Activated naive CD4-positive, alpha-beta T cell treated with anti-CD3 and anti-CD28 coated beads, Interleukin-2, amount 10 ng/mL, durations not matched to agents 7 days and 5 days (primary cell): ENCODE data around the gene DSC1.
"Not testable (repeated sequence)": the region's sequence is repeated elsewhere in the genome, so short reads cannot be mapped to it uniquely, and the experiment has no call there.

ENCODE experiments used
- CTCF ChIA-PET: fragments of 350-600 bp; sonication (Branson Sonifier 250); formaldehyde crosslinking; loops from one replicate; lab custom pipeline; 2021; ENCODE audit warnings: antibody characterized with exemption; lab: Charles Lee
- DNase-seq: peaks from one replicate; pipeline ENCODE4 v3.0.0-alpha.2; 2020
- H3K27ac Mint-ChIP-seq: one replicate; pipeline ENCODE4 v1.8.0; 2021; ENCODE audit warnings: mild to moderate bottlenecking, moderate library complexity, mixed read lengths
- H3K27me3 Mint-ChIP-seq: one replicate; pipeline ENCODE4 v1.8.0; 2021; ENCODE audit warnings: mild to moderate bottlenecking, mixed read lengths
- H3K36me3 Mint-ChIP-seq: one replicate; pipeline ENCODE4 v1.8.0; 2021; ENCODE audit warnings: mixed read lengths
- H3K4me1 Mint-ChIP-seq: one replicate; pipeline ENCODE4 v1.8.0; 2021; ENCODE audit warnings: mixed read lengths
- H3K4me3 Mint-ChIP-seq: one replicate; pipeline ENCODE4 v1.8.0; 2021; ENCODE audit warnings: mild to moderate bottlenecking, moderate library complexity, mixed read lengths
- H3K9me3 Mint-ChIP-seq: one replicate; pipeline ENCODE4 v1.8.0; 2021; ENCODE audit warnings: mixed read lengths

DSC1 gene

GRCh38 chr18:31192086-31192776 lies 29.6 kb upstream of the DSC1 start:
- no peaks in the 10 kb centered on the region for H3K27me3 Mint-ChIP-seq
- peaks cover 3% of the 10 kb centered on the region for H3K9me3 Mint-ChIP-seq
- H3K4me3 Mint-ChIP-seq, result no peak overlapping the region
- no peak for DNase-seq
- H3K27ac Mint-ChIP-seq, result no peak overlapping the region
- CTCF ChIA-PET, result no interaction called here
- H3K4me1 Mint-ChIP-seq, result no peaks in the 10 kb centered on the region
- H3K36me3 Mint-ChIP-seq, result no peaks in the 10 kb centered on the region

GRCh38 chr18:31190919-31191318 lies 28.3 kb upstream of the DSC1 start:
- CTCF ChIA-PET, result no interaction called here
- no peak for DNase-seq
- Mint-ChIP-seq H3K4me1 (no peaks in the 10 kb centered on the region), H3K27me3 (no peaks in the 10 kb centered on the region), H3K36me3 (no peaks in the 10 kb centered on the region), H3K9me3 (peaks cover 3% of the 10 kb centered on the region), H3K27ac (no peak overlapping the region), H3K4me3 (no peak overlapping the region)

GRCh38 chr18:31189757-31190156 lies 27.1 kb upstream of the DSC1 start:
- Mint-ChIP-seq H3K27me3 (no peaks in the 10 kb centered on the region), H3K27ac (no peak overlapping the region), H3K4me1 (no peaks in the 10 kb centered on the region), H3K36me3 (no peaks in the 10 kb centered on the region), H3K9me3 (peaks cover under 1% of the 10 kb centered on the region), H3K4me3 (no peak overlapping the region)
- DNase-seq, result no peak
- CTCF ChIA-PET, result interaction anchor here (0.6 kb wide), 1 partner anchor 350 kb away, joined by 4 read pairs; no protein-coding TSS in a partner anchor

GRCh38 chr18:31185186-31185950 lies 22.7 kb upstream of the DSC1 start:
- H3K36me3 Mint-ChIP-seq, result no peaks in the 10 kb centered on the region
- H3K9me3 Mint-ChIP-seq, result peaks cover 10% of the 10 kb centered on the region
- no peaks in the 10 kb centered on the region for H3K4me1 Mint-ChIP-seq
- no peak overlapping the region for H3K27ac Mint-ChIP-seq
- no peak for DNase-seq
- no peak overlapping the region for H3K4me3 Mint-ChIP-seq
- CTCF ChIA-PET, result no interaction called here
- H3K27me3 Mint-ChIP-seq, result no peaks in the 10 kb centered on the region

- CTCF ChIA-PET, result no interaction called here
- H3K27me3 Mint-ChIP-seq, result no peaks in the 10 kb centered on the region
- H3K9me3 Mint-ChIP-seq, result peaks cover 15% of the 10 kb centered on the region
- H3K36me3 Mint-ChIP-seq, result no peaks in the 10 kb centered on the region
- no peak overlapping the region for H3K27ac Mint-ChIP-seq
- no peaks in the 10 kb centered on the region for H3K4me1 Mint-ChIP-seq
- no peak for DNase-seq
- H3K4me3 Mint-ChIP-seq, result no peak overlapping the region
These were observed 20.6 kb upstream of the DSC1 start for GRCh38 chr18:31183302-31183701.

- H3K27ac Mint-ChIP-seq, DNase-seq, H3K4me1 Mint-ChIP-seq, H3K27me3 Mint-ChIP-seq, H3K36me3 Mint-ChIP-seq, CTCF ChIA-PET, H3K9me3 Mint-ChIP-seq, H3K4me3 Mint-ChIP-seq: not testable (repeated sequence)
These were observed 14.7 kb upstream of the DSC1 start for GRCh38 chr18:31177369-31177768.

GRCh38 chr18:31176531-31176930 lies 13.9 kb upstream of the DSC1 start:
- H3K4me3 Mint-ChIP-seq, result no peak overlapping the region
- H3K9me3 Mint-ChIP-seq, result peaks cover 7% of the 10 kb centered on the region
- no peaks in the 10 kb centered on the region for H3K36me3 Mint-ChIP-seq
- CTCF ChIA-PET, result no interaction called here
- DNase-seq, result no peak
- no peak overlapping the region for H3K27ac Mint-ChIP-seq
- no peaks in the 10 kb centered on the region for H3K4me1 Mint-ChIP-seq
- H3K27me3 Mint-ChIP-seq, result no peaks in the 10 kb centered on the region

GRCh38 chr18:31171144-31171839 lies 8.6 kb upstream of the DSC1 start:
- CTCF ChIA-PET, result no interaction called here
- no peaks in the 10 kb centered on the region for H3K27me3 Mint-ChIP-seq
- no peak for DNase-seq
- H3K27ac Mint-ChIP-seq, result no peak overlapping the region
- peaks cover 2% of the 10 kb centered on the region for H3K4me1 Mint-ChIP-seq
- H3K4me3 Mint-ChIP-seq, result no peak overlapping the region
- no peaks in the 10 kb centered on the region for H3K9me3 Mint-ChIP-seq
- no peaks in the 10 kb centered on the region for H3K36me3 Mint-ChIP-seq

- H3K9me3 Mint-ChIP-seq, result no peaks in the 10 kb centered on the region
- H3K4me1 Mint-ChIP-seq, result peaks cover 2% of the 10 kb centered on the region
- no peak overlapping the region for H3K27ac Mint-ChIP-seq
- CTCF ChIA-PET, result no interaction called here
- no peaks in the 10 kb centered on the region for H3K27me3 Mint-ChIP-seq
- H3K36me3 Mint-ChIP-seq, result no peaks in the 10 kb centered on the region
- H3K4me3 Mint-ChIP-seq, result no peak overlapping the region
- DNase-seq, result no peak
These were observed 7.7 kb upstream of the DSC1 start for GRCh38 chr18:31170335-31170734.

- H3K36me3 Mint-ChIP-seq, result no peaks in the 10 kb centered on the region
- DNase-seq, result no peak
- peaks cover 20% of the 10 kb centered on the region for H3K4me1 Mint-ChIP-seq
- H3K9me3 Mint-ChIP-seq, result peaks cover 4% of the 10 kb centered on the region
- peak overlapping the region; percentile 36 for H3K4me3 Mint-ChIP-seq
- H3K27ac Mint-ChIP-seq, result peak overlapping the region; percentile 89
- CTCF ChIA-PET, result no interaction called here
- H3K27me3 Mint-ChIP-seq, result no peaks in the 10 kb centered on the region
These were observed 250 bp downstream of the DSC1 start for GRCh38 chr18:31162419-31162793.

- peaks cover 4% of the 10 kb centered on the region for H3K9me3 Mint-ChIP-seq
- peaks cover 20% of the 10 kb centered on the region for H3K4me1 Mint-ChIP-seq
- H3K4me3 Mint-ChIP-seq, result peak overlapping the region; percentile 33
- CTCF ChIA-PET, result no interaction called here
- no peaks in the 10 kb centered on the region for H3K27me3 Mint-ChIP-seq
- no peak for DNase-seq
- H3K27ac Mint-ChIP-seq, result peak overlapping the region; percentile 89
- H3K36me3 Mint-ChIP-seq, result no peaks in the 10 kb centered on the region
These were observed 768 bp downstream of the DSC1 start for GRCh38 chr18:31161757-31162418.

GRCh38 chr18:31156821-31157763 lies 5.6 kb downstream of the DSC1 start:
- Mint-ChIP-seq H3K27me3 (no peaks in the 10 kb centered on the region), H3K4me3 (no peak overlapping the region), H3K27ac (no peak overlapping the region), H3K4me1 (peaks cover 4% of the 10 kb centered on the region), H3K9me3 (no peaks in the 10 kb centered on the region), H3K36me3 (no peaks in the 10 kb centered on the region)
- CTCF ChIA-PET, result no interaction called here
- no peak for DNase-seq

- H3K9me3 Mint-ChIP-seq, result peaks cover 2% of the 10 kb centered on the region
- CTCF ChIA-PET, result no interaction called here
- H3K27me3 Mint-ChIP-seq, result no peaks in the 10 kb centered on the region
- H3K4me3 Mint-ChIP-seq, result no peak overlapping the region
- H3K36me3 Mint-ChIP-seq, result no peaks in the 10 kb centered on the region
- no peak overlapping the region for H3K27ac Mint-ChIP-seq
- no peaks in the 10 kb centered on the region for H3K4me1 Mint-ChIP-seq
- no peak for DNase-seq
These were observed 7.2 kb downstream of the DSC1 start for GRCh38 chr18:31155498-31155897.
